Measurements from ENCODE around the gene UNC5A. TPM values are rescaled to one million over a fixed set of nuclear protein-coding genes. Genes with fewer than 3 reads are reported as not detected.

UNC5A gene
- polyA plus RNA-seq, 1 of the 3 experiments (the other 2 are of a cell fraction) = 0.46 TPM

DNA sequence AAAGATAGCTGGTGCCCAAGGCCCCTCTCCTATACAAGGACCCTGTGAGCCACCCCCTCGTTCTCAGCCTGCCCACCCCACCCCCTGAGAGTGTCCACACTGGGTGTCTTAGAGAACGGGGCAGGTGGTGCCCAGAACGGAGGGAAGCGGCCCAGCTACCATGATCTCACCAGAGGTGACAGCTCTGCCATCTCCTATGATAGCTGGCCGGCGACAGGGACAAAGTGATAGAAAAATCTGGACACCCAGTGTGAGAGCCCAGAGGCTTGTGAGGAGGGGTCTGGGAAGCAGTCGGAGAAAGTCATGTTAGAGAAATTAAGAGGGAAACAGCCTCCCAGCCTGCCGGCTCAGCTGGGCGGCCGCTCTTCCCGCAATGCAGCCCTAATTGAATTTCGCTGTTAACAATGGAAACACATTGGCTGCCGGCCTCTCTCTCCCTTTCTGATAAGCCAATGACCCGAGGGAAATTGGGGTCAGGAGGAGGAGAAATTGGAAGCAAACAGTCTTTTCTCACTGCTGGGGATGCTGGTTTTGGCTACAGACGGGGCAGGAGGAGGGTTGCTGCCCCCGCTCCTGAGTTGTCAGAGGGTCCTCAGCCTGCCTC is 56.5 kb downstream of the UNC5A start:
- H3K9ac ChIP-seq = no peak overlapping the region
- H3K27ac ChIP-seq (ENCODE audit: low read depth in 2 of 2, low read length in 1 of 2) = peak overlapping the region in 1 of 2 experiments; percentile 95; a peak in 2 of 4 replicates
- peak; percentile 91 for DNase-seq
- H3K4me2 ChIP-seq = no peak overlapping the region
- H3K4me1 ChIP-seq (ENCODE audit: control insufficient read depth in 1 of 2, insufficient read depth in 2 of 2, low read depth in 1 of 2, low read length in 1 of 2) = peaks cover 0 to 65% of the 10 kb centered on the region in 2 experiments; a peak in 2 of 4 replicates
- ChIA-PET POLR2A (interaction anchor here (0.7 to 0.9 kb wide), 2 partner anchors 16 to 206 kb away, joined by 4 read pairs; no protein-coding TSS in a partner anchor), CTCF (interaction anchor here (0.9 to 3.0 kb wide), 10 partner anchors 9 to 216 kb away, joined by 3 to 24 read pairs (median 4); no protein-coding TSS in a partner anchor)
- no peaks in the 10 kb centered on the region for H3F3A ChIP-seq (replicated peaks; ENCODE audit: insufficient read depth)
- peaks cover 4% of the 10 kb centered on the region; the same call in 1 of the 2 replicates for H3K27me3 ChIP-seq (ENCODE audit: insufficient read depth)
- H3K9me3 ChIP-seq = no peaks in the 10 kb centered on the region
- no peak overlapping the region for H2AFZ ChIP-seq (ENCODE audit: low read depth)
- H3K36me3 ChIP-seq (replicated peaks in 1 of 2; ENCODE audit: control insufficient read depth in 1 of 2, insufficient read depth in 2 of 2, low read length in 1 of 2) = no peaks in the 10 kb centered on the region
- TF ChIP-seq EZH2phosphoT487 (IDR thresholded peaks at IDR 0.05; ENCODE audit: borderline replicate concordance, low read depth) (no peak), RAD21 (IDR thresholded peaks at IDR 0.05; ENCODE audit: low read length) (peak; percentile 28; the same call in 1 of the 2 replicates), RFX5 (IDR thresholded peaks at IDR 0.05; ENCODE audit: low read length) (peak; percentile 78), MXI1 (IDR thresholded peaks at IDR 0.05; ENCODE audit: low read depth, low read length) (peak; percentile 66), EP300 (IDR thresholded peaks at IDR 0.05; ENCODE audit: borderline replicate concordance in 1 of 2, low read depth in 1 of 2, low read length in 1 of 2) (peak in 1 of 2 experiments; percentile 89; a peak in 1 of 4 replicates), FOXJ3 (CRISPR knock-in tag; IDR thresholded peaks at IDR 0.05) (peak; percentile 75; the same call in 1 of the 2 replicates), GABPA (IDR thresholded peaks at IDR 0.05; ENCODE audit: low read depth) (no peak), CHD2 (IDR thresholded peaks at IDR 0.05; ENCODE audit: low read length, partially characterized antibody) (peak; percentile 78), RCOR1 (IDR thresholded peaks at IDR 0.05; ENCODE audit: low read length) (peak; percentile 84), NFIC (IDR thresholded peaks at IDR 0.05; ENCODE audit: borderline replicate concordance) (no peak), GATA2 (CRISPR knock-in tag; IDR thresholded peaks at IDR 0.05) (peak; percentile 87), TCF12 (IDR thresholded peaks at IDR 0.05) (peak; percentile 9; the same call in 1 of the 2 replicates), POLR2AphosphoS5 (IDR thresholded peaks at IDR 0.05; ENCODE audit: low read depth, low read length) (no peak)
- TF ChIP-seq, protein P1, sequence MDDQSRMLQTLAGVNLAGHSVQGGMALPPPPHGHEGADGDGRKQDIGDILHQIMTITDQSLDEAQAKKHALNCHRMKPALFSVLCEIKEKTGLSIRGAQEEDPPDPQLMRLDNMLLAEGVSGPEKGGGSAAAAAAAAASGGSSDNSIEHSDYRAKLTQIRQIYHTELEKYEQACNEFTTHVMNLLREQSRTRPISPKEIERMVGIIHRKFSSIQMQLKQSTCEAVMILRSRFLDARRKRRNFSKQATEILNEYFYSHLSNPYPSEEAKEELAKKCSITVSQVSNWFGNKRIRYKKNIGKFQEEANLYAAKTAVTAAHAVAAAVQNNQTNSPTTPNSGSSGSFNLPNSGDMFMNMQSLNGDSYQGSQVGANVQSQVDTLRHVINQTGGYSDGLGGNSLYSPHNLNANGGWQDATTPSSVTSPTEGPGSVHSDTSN (IDR thresholded peaks at IDR 0.05) = no peak
- TF ChIP-seq, protein P2, sequence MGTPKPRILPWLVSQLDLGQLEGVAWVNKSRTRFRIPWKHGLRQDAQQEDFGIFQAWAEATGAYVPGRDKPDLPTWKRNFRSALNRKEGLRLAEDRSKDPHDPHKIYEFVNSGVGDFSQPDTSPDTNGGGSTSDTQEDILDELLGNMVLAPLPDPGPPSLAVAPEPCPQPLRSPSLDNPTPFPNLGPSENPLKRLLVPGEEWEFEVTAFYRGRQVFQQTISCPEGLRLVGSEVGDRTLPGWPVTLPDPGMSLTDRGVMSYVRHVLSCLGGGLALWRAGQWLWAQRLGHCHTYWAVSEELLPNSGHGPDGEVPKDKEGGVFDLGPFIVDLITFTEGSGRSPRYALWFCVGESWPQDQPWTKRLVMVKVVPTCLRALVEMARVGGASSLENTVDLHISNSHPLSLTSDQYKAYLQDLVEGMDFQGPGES (IDR thresholded peaks at IDR 0.05; ENCODE audit: low read depth, low read length) = no peak
- H3K79me2 ChIP-seq (ENCODE audit: insufficient read depth) = no peaks in the 10 kb centered on the region
- 20% methylated on average over 14 of the region's 16 CpGs for WGBS (ENCODE audit: low lambda C conversion rate)
- H3K9me2 ChIP-seq = no peaks in the 10 kb centered on the region
- H3K4me3 ChIP-seq (ENCODE audit: low read depth in 2 of 2, low read length in 1 of 2) = no peak overlapping the region
- H4K20me1 ChIP-seq (ENCODE audit: insufficient read depth) = no peaks in the 10 kb centered on the region

DNA sequence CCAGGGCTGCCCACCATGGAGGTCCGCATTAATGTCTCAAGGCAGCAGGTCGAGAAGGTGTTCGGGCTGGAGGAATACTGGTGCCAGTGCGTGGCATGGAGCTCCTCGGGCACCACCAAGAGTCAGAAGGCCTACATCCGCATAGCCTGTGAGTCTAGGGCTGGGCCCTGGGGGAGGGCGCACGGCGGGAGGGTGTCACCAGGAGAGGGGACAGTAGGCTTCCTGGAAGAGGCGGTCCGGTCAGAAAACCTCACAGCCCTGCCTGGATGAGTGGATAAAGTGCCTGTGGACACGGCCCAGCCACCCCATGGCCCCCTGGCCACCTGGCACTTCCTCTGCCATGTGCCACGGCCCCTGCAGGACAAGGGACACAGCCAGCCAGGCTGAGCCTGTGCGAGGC is 57.8 kb downstream of the UNC5A start:
- Histone ChIP-seq H3F3A (replicated peaks; ENCODE audit: insufficient read depth) (no peaks in the 10 kb centered on the region), H4K20me1 (ENCODE audit: insufficient read depth) (no peaks in the 10 kb centered on the region), H3K4me1 (ENCODE audit: control insufficient read depth in 1 of 2, insufficient read depth in 2 of 2, low read depth in 1 of 2, low read length in 1 of 2) (peaks cover 0 to 53% of the 10 kb centered on the region in 2 experiments; a peak in 2 of 4 replicates), H3K9me3 (no peaks in the 10 kb centered on the region), H3K27me3 (ENCODE audit: insufficient read depth) (peaks cover 4% of the 10 kb centered on the region; the same call in 1 of the 2 replicates), H3K4me2 (no peak overlapping the region), H2AFZ (ENCODE audit: low read depth) (no peak overlapping the region), H3K9me2 (no peaks in the 10 kb centered on the region), H3K4me3 (ENCODE audit: low read depth in 2 of 2, low read length in 1 of 2) (no peak overlapping the region), H3K36me3 (replicated peaks in 1 of 2; ENCODE audit: control insufficient read depth in 1 of 2, insufficient read depth in 2 of 2, low read length in 1 of 2) (no peaks in the 10 kb centered on the region), H3K79me2 (ENCODE audit: insufficient read depth) (no peaks in the 10 kb centered on the region), H3K27ac (ENCODE audit: low read depth in 2 of 2, low read length in 1 of 2) (peak overlapping the region in 1 of 2 experiments; percentile 34; a peak in 2 of 4 replicates), H3K9ac (no peak overlapping the region)
- CTCF ChIA-PET = interaction anchor here (0.7 to 3.0 kb wide), 4 partner anchors 9 to 210 kb away, joined by 3 to 24 read pairs (median 4); no protein-coding TSS in a partner anchor
- POLR2A ChIA-PET = no interaction called here
- no peak for DNase-seq
- 80% methylated on average over 5 of the region's 14 CpGs for WGBS (ENCODE audit: low lambda C conversion rate)
- TF ChIP-seq, protein P3, sequence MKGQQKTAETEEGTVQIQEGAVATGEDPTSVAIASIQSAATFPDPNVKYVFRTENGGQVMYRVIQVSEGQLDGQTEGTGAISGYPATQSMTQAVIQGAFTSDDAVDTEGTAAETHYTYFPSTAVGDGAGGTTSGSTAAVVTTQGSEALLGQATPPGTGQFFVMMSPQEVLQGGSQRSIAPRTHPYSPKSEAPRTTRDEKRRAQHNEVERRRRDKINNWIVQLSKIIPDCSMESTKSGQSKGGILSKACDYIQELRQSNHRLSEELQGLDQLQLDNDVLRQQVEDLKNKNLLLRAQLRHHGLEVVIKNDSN (IDR thresholded peaks at IDR 0.05; ENCODE audit: borderline replicate concordance, low read depth) = no peak
